ENCODE results near the gene PLCH1. TPM values are rescaled to one million over a fixed set of nuclear protein-coding genes. Genes with fewer than 3 reads are reported as not detected.

The PLCH1 gene
- total and polyA plus RNA-seq, 2 donors (not counting 1 experiment from before 2014, with no cell fraction given) = 0.27 TPM; not detected in 1

DNA sequence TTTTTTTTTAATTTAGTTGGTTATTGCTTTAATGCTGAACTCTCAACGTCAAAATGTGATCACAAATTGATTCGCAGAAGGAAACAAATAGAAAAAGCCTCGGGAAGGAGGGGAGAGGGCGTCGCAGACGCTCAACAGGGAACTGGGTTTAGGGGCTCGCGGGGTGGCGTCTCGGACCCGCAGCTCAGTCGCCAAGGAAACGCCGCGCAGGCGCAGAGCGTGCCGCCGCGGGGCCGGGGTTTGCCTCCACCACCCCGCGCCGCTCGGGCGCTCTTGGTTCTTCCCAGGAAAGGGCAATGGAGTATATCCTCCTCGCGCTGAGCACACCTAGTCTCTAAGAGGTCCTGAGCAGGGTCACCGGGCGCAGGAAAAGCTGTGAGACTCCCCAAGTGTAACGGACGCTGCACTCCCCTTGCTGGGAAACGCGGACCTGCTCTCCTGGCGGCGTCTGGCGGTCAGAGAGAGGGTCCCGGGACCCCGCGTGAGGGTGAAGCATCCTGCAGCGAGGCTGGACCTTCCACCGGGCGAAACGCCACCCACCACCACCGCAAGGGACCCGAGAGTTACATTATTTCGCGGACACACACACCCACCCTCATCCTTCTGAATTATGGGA lies 753 bp downstream of the PLCH1 start:
- H3K4me3 ChIP-seq (ENCODE audit: control extremely low read depth in 1 of 5, extremely low read depth in 1 of 5, insufficient read depth in 1 of 5, low read depth in 2 of 5, low read length in 4 of 5) = peak overlapping the region; percentile 44 to 83 (median 72)
- DNase-seq (no peak), ATAC-seq (ENCODE audit: low read depth) (peak; percentile 37)
- no peaks in the 10 kb centered on the region for H3K36me3 ChIP-seq (replicated peaks in 1 of 2; ENCODE audit: control extremely low read depth in 1 of 2, control insufficient read depth in 1 of 2, extremely low read depth in 1 of 2, insufficient read depth in 2 of 2, low read length in 1 of 2)
- no peaks in the 10 kb centered on the region for H3K79me2 ChIP-seq (ENCODE audit: control insufficient read depth, insufficient read depth, low read length)
- TF ChIP-seq EZH2 (IDR thresholded peaks at IDR 0.05; ENCODE audit: borderline replicate concordance, insufficient read depth, low read depth, low read length, poor library complexity, severe bottlenecking) (no peak), CTCF (IDR thresholded peaks at IDR 0.05) (no peak)
- no peaks in the 10 kb centered on the region for H3K9me3 ChIP-seq (ENCODE audit: control extremely low read depth in 1 of 3, control insufficient read depth in 2 of 3, insufficient read depth in 1 of 3, low read length in 2 of 3)
- H3K4me2 ChIP-seq (replicated peaks; ENCODE audit: low read depth, low read length, poor library complexity, severe bottlenecking) = peak overlapping the region; percentile 95
- no peaks in the 10 kb centered on the region for H4K20me1 ChIP-seq (ENCODE audit: control insufficient read depth, insufficient read depth, low read length, poor library complexity, severe bottlenecking)
- peak overlapping the region; percentile 71 for H2AFZ ChIP-seq (ENCODE audit: insufficient read depth, low read depth, low read length, poor library complexity, severe bottlenecking)
- peak overlapping the region; percentile 92 for H3K4me3 Mint-ChIP-seq
- H3K27ac ChIP-seq (ENCODE audit: low read length in 2 of 2) = peak overlapping the region in 1 of 2 donors; percentile 32
- H3K4me1 Mint-ChIP-seq = peaks cover 23% of the 10 kb centered on the region
- POLR2A ChIA-PET = no interaction called here
- peaks cover 9 to 28% of the 10 kb centered on the region in 2 donors for H3K4me1 ChIP-seq (ENCODE audit: control insufficient read depth in 2 of 2, insufficient read depth in 2 of 2, low read length in 2 of 2)
- peak overlapping the region; percentile 64 for H3K27ac Mint-ChIP-seq
- under 1% methylated on average over 48 of the region's 48 CpGs for WGBS (ENCODE audit: insufficient coverage)
- H3K27me3 ChIP-seq (replicated peaks in 1 of 4; ENCODE audit: control extremely low read depth in 1 of 4, control insufficient read depth in 3 of 4, insufficient read depth in 4 of 4, low read length in 3 of 4) = peaks cover 0 to 35% (median 18%) of the 10 kb centered on the region in 4 experiments
- H3K9ac ChIP-seq (ENCODE audit: low read length) = peak overlapping the region; percentile 74
- H3K9me3 Mint-ChIP-seq (ENCODE audit: insufficient read depth) = no peaks in the 10 kb centered on the region
- peaks cover 33% of the 10 kb centered on the region for H3K27me3 Mint-ChIP-seq
- intact Hi-C loops (cut with micrococcal nuclease) = no loop called here
- CTCF ChIA-PET = interaction anchor here (1.7 kb wide), 1 partner anchor 62 kb away, joined by 5 read pairs; the partner anchor contains the start of gene C3orf33

- intact Hi-C loops (cut with micrococcal nuclease) = no loop called here
- ATAC-seq (ENCODE audit: low read depth) (no peak), DNase-seq (no peak)
- H3K36me3 ChIP-seq (replicated peaks in 1 of 2; ENCODE audit: control extremely low read depth in 1 of 2, control insufficient read depth in 1 of 2, extremely low read depth in 1 of 2, insufficient read depth in 2 of 2, low read length in 1 of 2) = no peaks in the 10 kb centered on the region
- 45% methylated on average over 1 of the region's 8 CpGs for WGBS (ENCODE audit: insufficient coverage)
- peak overlapping the region; percentile 44 to 83 (median 72) for H3K4me3 ChIP-seq (ENCODE audit: control extremely low read depth in 1 of 5, extremely low read depth in 1 of 5, insufficient read depth in 1 of 5, low read depth in 2 of 5, low read length in 4 of 5)
- Mint-ChIP-seq H3K4me1 (peaks cover 23% of the 10 kb centered on the region), H3K9me3 (ENCODE audit: insufficient read depth) (no peaks in the 10 kb centered on the region), H3K27ac (no peak overlapping the region), H3K4me3 (peak overlapping the region; percentile 92), H3K27me3 (peaks cover 37% of the 10 kb centered on the region)
- H3K27me3 ChIP-seq (replicated peaks in 1 of 4; ENCODE audit: control extremely low read depth in 1 of 4, control insufficient read depth in 3 of 4, insufficient read depth in 4 of 4, low read length in 3 of 4) = peaks cover 0 to 39% (median 18%) of the 10 kb centered on the region in 4 experiments
- H4K20me1 ChIP-seq (ENCODE audit: control insufficient read depth, insufficient read depth, low read length, poor library complexity, severe bottlenecking) = no peaks in the 10 kb centered on the region
- no peak overlapping the region for H3K27ac ChIP-seq (ENCODE audit: low read length in 2 of 2)
- H2AFZ ChIP-seq (ENCODE audit: insufficient read depth, low read depth, low read length, poor library complexity, severe bottlenecking) = peak overlapping the region; percentile 71
- ChIA-PET POLR2A (no interaction called here), CTCF (interaction anchor here (1.7 kb wide), 1 partner anchor 63 kb away, joined by 5 read pairs; the partner anchor contains the start of gene C3orf33)
- no peak for TF ChIP-seq CTCF (IDR thresholded peaks at IDR 0.05)
- TF ChIP-seq EZH2 (IDR thresholded peaks at IDR 0.05; ENCODE audit: borderline replicate concordance, insufficient read depth, low read depth, low read length, poor library complexity, severe bottlenecking) = no peak
- H3K9ac ChIP-seq (ENCODE audit: low read length) = peak overlapping the region; percentile 74
- H3K9me3 ChIP-seq (ENCODE audit: control extremely low read depth in 1 of 3, control insufficient read depth in 2 of 3, insufficient read depth in 1 of 3, low read length in 2 of 3) = no peaks in the 10 kb centered on the region
- H3K79me2 ChIP-seq (ENCODE audit: control insufficient read depth, insufficient read depth, low read length) = no peaks in the 10 kb centered on the region
- peak overlapping the region; percentile 95 for H3K4me2 ChIP-seq (replicated peaks; ENCODE audit: low read depth, low read length, poor library complexity, severe bottlenecking)
- peaks cover 9 to 28% of the 10 kb centered on the region in 2 donors for H3K4me1 ChIP-seq (ENCODE audit: control insufficient read depth in 2 of 2, insufficient read depth in 2 of 2, low read length in 2 of 2)
Measured at GRCh38 chr3:155743606-155744005, 1.3 kb downstream of the PLCH1 start.

Data from B cell (primary cell).